Epithelial cell of esophagus (primary cell): ENCODE measurements around the gene DHFR2.
"Not testable (repeated sequence)": the region's sequence is repeated elsewhere in the genome, so short reads cannot be mapped to it uniquely, and the experiment has no call there.

Experiments used
- DNase-seq: peaks from one replicate; pipeline ENCODE4 v3.0.0; 2010; ENCODE audit warnings: low read depth
- H3K4me3 ChIP-seq: 2 replicates; pipeline ENCODE4 v1.5.1; 2011; ENCODE audit warnings: mild to moderate bottlenecking, low read length, control low read depth
- TF ChIP-seq, protein P1 (sequence below): IDR thresholded peaks from 2 replicates; pipeline ENCODE4 v1.5.1; 2011; ENCODE audit warnings: low read depth, mild to moderate bottlenecking, low read length, control low read depth, inconsistent platforms; ENCODE audit not compliant: insufficient read depth; ENCODE audit errors: missing control alignments

DHFR2 gene

DNA sequence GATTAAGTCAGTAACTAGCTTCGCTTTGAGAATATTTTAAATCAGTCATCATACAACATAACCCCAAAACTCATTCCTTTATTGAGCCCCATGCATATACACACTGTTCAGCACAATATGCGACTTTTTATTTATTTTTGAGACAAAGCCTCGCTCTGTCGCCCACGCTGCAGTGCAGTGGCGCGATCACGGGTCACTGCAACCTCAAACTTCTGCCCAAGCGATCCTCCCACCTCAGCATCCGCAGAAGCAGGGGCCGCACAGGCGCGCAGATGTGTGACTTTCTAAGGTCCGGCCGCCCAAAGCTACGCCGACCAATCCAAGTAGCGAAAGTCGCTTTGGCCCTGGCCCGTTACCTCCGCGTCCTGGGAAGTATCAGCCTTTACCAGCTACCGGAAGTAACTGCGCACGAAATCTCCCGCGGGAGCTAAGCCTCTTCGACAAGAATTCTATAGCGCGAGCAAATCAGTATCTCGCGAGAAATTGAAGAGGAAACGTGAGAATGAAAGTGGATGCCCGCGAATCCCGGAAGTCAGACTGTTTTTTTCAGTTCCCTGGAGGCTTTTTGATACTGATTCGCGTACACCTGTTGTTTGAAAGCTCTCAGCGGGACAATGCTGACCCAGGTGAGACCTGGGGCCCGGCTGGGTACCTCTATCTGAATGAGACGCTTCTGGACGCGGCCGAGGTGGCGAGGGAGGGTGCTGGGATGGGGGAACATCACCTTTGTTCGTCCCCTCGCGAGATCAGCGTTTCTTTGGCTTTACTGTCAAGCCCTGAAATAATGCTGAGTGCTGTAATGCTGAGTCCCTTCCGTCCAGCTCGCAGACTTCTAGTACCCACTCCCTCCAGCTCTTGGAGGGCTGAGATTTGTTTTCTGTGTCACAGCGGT lies at the start of gene DHFR2, which contains the start of gene NSUN3:
TSS of gene DHFR2 (minus strand) at position 404 of the 892 bp plus-strand sequence. CDS start 1,405 bp downstream, outside the sequence.
TSS of gene NSUN3 (plus strand) at position 549 of the 892 bp plus-strand sequence. CDS start at position 615, 66 bp downstream.
- TF ChIP-seq, protein P1, sequence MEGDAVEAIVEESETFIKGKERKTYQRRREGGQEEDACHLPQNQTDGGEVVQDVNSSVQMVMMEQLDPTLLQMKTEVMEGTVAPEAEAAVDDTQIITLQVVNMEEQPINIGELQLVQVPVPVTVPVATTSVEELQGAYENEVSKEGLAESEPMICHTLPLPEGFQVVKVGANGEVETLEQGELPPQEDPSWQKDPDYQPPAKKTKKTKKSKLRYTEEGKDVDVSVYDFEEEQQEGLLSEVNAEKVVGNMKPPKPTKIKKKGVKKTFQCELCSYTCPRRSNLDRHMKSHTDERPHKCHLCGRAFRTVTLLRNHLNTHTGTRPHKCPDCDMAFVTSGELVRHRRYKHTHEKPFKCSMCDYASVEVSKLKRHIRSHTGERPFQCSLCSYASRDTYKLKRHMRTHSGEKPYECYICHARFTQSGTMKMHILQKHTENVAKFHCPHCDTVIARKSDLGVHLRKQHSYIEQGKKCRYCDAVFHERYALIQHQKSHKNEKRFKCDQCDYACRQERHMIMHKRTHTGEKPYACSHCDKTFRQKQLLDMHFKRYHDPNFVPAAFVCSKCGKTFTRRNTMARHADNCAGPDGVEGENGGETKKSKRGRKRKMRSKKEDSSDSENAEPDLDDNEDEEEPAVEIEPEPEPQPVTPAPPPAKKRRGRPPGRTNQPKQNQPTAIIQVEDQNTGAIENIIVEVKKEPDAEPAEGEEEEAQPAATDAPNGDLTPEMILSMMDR, result no peak
- DNase-seq, result peak; percentile 97

DNA sequence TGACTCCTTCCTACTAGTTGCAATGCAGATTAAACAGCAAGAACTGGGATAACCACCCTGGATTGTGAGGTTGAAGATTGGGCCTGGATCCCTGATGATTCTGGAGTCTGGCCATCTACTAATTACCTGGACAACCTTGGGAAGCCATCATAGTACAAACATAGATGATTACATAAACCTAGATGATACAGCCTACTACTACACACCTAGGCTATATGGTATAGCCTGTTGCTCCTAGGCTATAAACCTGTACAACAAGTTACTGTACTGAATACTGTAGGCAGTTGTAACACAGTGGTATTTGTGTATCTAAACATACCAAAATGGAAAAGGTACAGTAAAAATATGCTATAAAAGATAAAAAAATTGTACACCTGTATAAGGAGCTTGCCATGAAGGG lies 48.1 kb upstream of the DHFR2 start:
- TF ChIP-seq, protein P1, result no peak
- no peak for DNase-seq
- no peak overlapping the region for H3K4me3 ChIP-seq

More for the DNA sequence above, at the start of gene DHFR2, which contains the start of gene NSUN3:
- peak within 1 kb of the TSS; percentile 67 for H3K4me3 ChIP-seq

DNA sequence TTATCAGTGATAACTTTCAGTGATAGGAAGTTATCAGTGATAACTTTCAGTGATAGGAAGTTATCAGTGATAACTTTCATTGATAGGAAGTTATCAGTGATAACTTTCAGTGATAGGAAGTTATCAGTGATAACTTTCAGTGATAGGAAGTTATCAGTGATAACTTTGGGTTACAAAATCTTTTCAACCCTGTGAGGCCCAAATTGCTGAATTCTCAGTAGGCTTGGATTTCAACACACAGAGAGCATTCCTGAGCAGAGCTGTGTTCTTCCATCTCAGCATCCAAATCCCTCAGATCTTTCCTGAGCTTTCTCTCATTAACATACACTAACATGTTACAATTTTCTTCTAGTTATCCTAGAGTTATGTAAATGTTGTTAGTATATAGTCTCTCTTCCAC lies 47.5 kb upstream of the DHFR2 start:
- H3K4me3 ChIP-seq, DNase-seq: not testable (repeated sequence)

DNA sequence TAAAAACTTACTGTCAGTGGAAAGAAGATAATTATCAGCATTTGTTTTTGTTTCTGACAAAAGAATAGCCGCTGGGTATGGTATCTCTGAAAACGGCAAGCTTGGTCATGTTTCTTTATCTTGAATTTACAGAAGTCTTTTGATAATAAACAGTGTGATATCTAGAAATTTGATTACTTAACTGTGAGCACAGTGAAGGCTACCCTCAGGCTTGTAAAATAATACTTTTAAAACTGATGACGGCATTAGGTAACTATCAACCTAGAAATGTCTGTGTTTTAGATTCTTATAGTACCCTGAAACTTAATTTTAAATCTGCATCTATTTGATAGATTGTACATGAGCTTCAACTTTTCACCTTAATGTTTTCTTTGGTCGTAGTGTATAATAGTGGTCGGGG lies 43.6 kb upstream of the DHFR2 start:
- TF ChIP-seq, protein P1, result no peak
- DNase-seq, result no peak
- no peak overlapping the region for H3K4me3 ChIP-seq

DNA sequence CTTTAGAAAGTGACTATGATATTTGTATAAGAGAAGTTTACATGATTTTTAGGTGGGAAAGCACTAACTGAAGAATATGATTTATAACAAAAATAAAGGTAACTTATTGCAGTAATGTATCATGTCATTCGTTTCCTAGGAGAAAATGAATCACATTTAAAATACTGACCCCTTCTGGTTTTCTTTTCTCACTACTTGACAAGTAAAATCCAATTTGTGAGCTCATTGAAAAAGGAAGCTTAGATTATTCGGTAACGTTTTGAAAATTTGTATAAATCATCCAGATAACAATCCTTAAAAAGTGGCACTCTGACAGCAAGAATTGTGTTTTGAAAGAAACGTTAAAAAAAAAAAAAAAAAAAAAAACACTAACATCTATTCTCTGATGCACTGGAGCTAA lies 39.1 kb upstream of the DHFR2 start:
- no peak overlapping the region for H3K4me3 ChIP-seq
- peak; percentile 17 for DNase-seq
- TF ChIP-seq, protein P1, result no peak

DNA sequence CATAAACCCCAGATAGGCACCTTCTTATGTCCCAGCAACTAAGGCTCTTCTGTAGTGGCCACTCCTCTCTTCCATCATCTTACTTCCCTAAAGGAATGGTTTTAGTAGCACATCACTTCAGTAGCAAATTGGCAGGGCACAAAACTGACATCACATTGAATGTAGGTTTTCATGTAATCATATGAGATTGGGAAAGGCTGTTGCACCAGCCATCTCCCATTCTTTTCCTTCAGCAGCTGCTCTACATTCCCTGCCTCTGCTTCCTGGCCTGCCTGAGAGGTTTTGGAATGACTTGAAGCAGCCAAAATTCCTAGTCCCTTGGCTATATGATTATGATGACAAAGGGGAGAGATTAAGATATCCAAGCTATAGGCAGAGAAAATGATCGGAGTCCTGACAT lies 36.6 kb upstream of the DHFR2 start:
- no peak for DNase-seq
- H3K4me3 ChIP-seq, result no peak overlapping the region
- TF ChIP-seq, protein P1, result no peak

DNA sequence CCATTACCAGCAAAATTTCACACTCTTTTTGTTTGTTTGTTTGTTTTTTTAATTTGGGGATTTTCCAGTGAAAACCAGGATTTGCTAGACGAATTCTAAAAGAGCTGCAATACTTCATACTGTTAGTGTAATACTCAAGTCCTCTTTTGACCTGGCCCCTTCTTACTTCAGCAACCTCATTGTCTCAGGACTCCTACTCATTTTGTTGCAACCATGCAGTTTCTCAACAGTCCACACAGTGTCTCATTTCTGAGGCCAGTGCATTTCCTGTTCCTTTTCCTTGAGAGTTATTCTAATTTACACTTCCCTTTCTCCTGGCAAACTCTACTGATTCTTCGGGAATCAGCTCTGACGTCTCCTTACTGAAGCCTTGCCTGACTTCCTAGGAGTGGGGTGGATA lies 35.7 kb upstream of the DHFR2 start:
- H3K4me3 ChIP-seq, result no peak overlapping the region
- DNase-seq, result peak; percentile 38
- TF ChIP-seq, protein P1, result no peak
